ENCODE data around the gene ZNF710. TPM values are rescaled to one million over a fixed set of nuclear protein-coding genes. Genes with fewer than 3 reads are reported as not detected.

The ZNF710 gene
- total and polyA plus RNA-seq, 2 of the 13 experiments (the other 11 are each of a cell fraction or from before 2014, with no cell fraction given) = 4.7 to 20.6 TPM

DNA sequence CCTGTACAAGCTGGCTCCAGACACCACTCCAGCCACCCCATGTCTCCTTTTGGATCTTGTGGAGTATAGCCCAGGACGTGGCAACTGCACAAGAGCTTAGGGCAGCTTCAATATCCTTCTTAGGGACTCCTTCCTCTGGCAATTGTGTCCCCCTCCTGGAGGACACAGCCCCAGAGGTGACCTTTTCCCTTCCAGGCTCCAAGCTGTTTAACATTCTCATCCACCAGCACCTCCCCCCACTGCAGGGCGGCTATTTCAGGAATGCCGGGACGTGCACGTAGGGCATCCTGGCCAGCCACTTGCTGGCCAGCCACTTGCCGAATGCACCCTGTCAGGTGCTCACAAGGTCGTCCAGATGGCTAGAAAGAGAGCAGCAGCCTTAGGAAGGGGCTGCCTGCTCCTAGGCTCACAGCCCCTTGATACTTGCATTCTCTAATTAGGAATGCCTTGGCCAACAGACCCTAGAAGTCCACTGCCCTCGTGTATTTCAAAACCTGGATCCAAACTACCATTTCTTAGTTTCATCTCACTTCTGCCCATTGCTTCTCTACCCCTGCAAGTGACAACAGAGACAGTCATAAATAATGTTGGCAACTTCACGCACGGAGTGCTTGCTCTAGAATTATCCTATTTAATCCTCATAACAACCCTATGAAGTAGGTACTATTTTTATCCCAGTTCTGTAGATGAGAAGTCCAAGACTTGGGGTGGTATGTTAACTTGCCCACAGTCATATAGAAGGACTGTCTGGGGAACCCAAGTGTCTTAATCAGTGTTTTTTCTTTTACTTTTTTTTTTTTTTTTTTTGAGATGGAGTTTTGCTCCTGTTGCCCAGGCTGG is 125.7 kb downstream of the ZNF710 start (continued):
- TF ChIP-seq, protein P1, sequence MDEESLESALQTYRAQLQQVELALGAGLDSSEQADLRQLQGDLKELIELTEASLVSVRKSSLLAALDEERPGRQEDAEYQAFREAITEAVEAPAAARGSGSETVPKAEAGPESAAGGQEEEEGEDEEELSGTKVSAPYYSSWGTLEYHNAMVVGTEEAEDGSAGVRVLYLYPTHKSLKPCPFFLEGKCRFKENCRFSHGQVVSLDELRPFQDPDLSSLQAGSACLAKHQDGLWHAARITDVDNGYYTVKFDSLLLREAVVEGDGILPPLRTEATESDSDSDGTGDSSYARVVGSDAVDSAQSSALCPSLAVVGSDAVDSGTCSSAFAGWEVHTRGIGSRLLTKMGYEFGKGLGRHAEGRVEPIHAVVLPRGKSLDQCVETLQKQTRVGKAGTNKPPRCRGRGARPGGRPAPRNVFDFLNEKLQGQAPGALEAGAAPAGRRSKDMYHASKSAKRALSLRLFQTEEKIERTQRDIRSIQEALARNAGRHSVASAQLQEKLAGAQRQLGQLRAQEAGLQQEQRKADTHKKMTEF (CRISPR knock-in tag; IDR thresholded peaks at IDR 0.05) = peak; percentile 58
- TF ChIP-seq, protein P2, sequence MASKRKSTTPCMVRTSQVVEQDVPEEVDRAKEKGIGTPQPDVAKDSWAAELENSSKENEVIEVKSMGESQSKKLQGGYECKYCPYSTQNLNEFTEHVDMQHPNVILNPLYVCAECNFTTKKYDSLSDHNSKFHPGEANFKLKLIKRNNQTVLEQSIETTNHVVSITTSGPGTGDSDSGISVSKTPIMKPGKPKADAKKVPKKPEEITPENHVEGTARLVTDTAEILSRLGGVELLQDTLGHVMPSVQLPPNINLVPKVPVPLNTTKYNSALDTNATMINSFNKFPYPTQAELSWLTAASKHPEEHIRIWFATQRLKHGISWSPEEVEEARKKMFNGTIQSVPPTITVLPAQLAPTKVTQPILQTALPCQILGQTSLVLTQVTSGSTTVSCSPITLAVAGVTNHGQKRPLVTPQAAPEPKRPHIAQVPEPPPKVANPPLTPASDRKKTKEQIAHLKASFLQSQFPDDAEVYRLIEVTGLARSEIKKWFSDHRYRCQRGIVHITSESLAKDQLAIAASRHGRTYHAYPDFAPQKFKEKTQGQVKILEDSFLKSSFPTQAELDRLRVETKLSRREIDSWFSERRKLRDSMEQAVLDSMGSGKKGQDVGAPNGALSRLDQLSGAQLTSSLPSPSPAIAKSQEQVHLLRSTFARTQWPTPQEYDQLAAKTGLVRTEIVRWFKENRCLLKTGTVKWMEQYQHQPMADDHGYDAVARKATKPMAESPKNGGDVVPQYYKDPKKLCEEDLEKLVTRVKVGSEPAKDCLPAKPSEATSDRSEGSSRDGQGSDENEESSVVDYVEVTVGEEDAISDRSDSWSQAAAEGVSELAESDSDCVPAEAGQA (IDR thresholded peaks at IDR 0.05; ENCODE audit: low read depth) = 0 out of 2 replicates have a peak, but pooled peaks have one; percentile 31
- TF ChIP-seq, protein P2 (CRISPR knock-in tag; IDR thresholded peaks at IDR 0.05; ENCODE audit: borderline replicate concordance) = no peak
- TF ChIP-seq PHF21A (CRISPR knock-in tag; IDR thresholded peaks at IDR 0.05) (peak; percentile 63), SOX5 (CRISPR knock-in tag; IDR thresholded peaks at IDR 0.05; ENCODE audit: borderline replicate concordance) (peak; percentile 60; the same call in 1 of the 2 replicates), FOSL2 (CRISPR knock-in tag; IDR thresholded peaks at IDR 0.05) (peak; percentile 40), RFXAP (CRISPR knock-in tag; IDR thresholded peaks at IDR 0.05; ENCODE audit: borderline replicate concordance) (0 out of 2 replicates have a peak, but pooled peaks have one; percentile 24)

All from HepG2 (cell line).